Sigmoid colon (tissue), 3 donors: ENCODE results near the gene PRR7.

Source experiments
- POLR2A ChIP-seq, 2 donors: fragments of 450-650 bp; IDR thresholded peaks; one replicate each; pipeline ENCODE4 v1.6.1; 2016; ENCODE audit warnings: antibody characterized with exemption in 2 of 2, mild to moderate bottlenecking in 2 of 2, moderate library complexity in 2 of 2
- TF ChIP-seq, protein P1 (sequence below), 4 experiments: fragments of 450-650 bp in 3 of 4; fragments of 200-600 bp in 1 of 4; IDR thresholded peaks; one replicate each; pipeline ENCODE4 v1.5.1; 2016 to 2019; ENCODE audit warnings: antibody characterized with exemption in 4 of 4, mild to moderate bottlenecking in 3 of 4, moderate library complexity in 2 of 4

DNA sequence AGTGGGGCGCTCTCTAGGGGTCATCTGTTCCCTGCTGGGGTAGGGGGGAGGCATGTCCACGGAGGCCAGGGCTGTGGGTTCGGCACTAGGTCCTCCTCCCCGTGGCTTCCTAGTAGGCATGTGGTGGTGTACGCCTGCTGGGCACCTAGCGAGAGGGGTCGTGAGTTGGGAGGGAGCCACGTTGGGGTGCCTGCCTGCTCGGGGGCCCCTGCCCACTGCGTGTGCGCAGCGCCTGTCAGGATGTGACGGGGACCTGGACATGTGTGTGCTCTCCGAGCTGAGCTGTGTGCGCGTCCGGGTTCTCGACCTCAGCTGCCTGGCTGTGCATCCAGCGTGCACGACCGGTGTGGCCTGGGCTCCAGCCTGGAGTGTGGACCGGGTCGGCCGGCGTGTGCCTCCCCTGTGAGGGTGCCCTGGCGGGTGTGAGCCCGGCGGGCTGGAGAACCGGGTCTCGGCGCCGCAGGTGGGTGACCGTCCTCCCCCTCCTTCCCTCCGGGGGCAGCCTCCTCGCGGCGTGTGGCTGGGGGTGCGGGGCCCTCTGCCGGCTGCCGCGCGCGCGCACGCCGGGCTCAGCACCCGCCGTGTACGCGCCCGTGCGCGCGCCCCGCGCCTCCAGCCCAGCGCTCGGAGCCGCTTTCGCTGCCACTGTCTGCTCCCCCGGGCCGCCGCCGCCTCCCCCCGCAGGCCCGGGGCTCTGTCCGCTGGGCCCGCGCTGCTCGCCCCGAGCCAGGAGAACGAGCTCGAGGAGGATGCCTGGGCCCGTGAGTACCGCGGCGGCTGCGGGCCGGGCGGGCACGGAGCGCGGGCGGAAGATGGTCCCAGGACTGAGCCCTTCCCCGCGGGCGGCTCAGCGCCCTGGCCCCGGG is at the start of gene PRR7:
- TF ChIP-seq, protein P1, sequence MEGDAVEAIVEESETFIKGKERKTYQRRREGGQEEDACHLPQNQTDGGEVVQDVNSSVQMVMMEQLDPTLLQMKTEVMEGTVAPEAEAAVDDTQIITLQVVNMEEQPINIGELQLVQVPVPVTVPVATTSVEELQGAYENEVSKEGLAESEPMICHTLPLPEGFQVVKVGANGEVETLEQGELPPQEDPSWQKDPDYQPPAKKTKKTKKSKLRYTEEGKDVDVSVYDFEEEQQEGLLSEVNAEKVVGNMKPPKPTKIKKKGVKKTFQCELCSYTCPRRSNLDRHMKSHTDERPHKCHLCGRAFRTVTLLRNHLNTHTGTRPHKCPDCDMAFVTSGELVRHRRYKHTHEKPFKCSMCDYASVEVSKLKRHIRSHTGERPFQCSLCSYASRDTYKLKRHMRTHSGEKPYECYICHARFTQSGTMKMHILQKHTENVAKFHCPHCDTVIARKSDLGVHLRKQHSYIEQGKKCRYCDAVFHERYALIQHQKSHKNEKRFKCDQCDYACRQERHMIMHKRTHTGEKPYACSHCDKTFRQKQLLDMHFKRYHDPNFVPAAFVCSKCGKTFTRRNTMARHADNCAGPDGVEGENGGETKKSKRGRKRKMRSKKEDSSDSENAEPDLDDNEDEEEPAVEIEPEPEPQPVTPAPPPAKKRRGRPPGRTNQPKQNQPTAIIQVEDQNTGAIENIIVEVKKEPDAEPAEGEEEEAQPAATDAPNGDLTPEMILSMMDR (IDR thresholded peaks at IDR 0.05) = no peak
- TF ChIP-seq POLR2A (IDR thresholded peaks at IDR 0.05) = no peak
